Activated CD8-positive, alpha-beta memory T cell treated with anti-CD3 and anti-CD28 coated beads, Interleukin-2, amount 50 U/mL, for 4 hours (primary cell): ENCODE measurements around the gene RAB31.

Experiments used
- DNase-seq: peaks from one replicate; pipeline ENCODE4 v3.0.0-alpha.2; 2020

The RAB31 gene

DNA sequence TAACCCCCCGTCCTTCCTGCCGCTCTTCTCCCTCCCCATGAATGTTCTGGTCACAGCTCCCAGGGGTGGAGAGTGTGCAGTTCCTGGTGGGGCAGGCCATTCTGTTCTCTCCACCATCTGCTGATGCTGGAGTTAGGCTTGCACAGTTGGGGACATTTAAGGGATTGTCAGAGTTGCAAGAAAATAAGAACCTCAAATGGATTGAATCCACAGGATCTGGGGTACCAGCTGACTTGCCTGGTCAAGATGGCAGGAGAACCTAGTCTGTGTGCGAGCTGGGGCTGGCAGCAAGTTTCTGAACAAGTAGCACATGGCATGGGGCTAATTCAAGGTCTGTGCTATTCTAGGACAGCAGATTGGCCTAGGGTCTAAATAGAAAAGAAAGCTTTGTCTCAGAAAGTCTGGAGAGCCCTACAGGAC, 116.9 kb downstream of the RAB31 start:
- no peak for DNase-seq

DNA sequence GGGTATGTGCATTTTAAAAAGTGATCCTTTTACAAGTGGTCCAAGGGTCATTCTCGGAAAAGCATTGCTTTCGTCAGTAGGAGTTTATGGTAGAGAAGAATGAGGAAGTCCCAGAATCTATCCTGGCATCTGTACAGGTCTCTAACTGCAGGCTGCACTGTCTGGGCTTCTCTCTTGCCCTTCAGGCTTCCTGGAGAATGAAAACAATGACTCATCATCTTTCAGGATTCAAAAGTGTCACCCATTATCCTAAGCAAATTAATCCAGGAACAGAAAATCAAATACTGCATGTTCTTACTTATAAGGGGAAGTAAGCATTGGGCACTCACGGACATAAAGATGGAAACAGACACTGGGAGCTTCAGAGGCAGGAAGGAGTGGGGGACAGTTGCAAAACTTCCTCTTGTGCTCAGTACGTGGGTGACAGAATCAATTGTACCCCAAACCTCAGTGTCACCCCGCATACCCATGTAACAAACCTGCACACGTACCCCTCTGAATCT, 117.5 kb downstream of the RAB31 start:
- no peak for DNase-seq

DNA sequence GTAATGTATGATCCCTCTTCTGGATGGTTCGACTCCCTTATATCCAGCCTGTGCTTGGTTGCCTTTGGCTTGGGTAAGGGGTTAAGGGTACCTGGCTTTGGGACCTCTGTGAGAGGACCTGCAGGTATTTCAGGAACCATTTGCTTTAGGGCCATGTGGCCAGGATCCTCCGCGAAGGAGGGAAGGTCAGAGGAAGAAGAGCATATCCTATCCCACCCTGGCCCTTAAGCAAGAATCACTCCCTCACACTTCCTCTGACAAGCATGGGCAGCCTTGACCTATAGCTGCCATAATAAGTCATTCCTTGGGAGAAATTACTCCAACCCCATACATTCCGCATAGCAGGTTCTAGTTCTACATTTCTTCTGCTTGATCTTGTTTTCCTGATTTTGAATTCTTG, 118.6 kb downstream of the RAB31 start:
- no peak for DNase-seq

DNA sequence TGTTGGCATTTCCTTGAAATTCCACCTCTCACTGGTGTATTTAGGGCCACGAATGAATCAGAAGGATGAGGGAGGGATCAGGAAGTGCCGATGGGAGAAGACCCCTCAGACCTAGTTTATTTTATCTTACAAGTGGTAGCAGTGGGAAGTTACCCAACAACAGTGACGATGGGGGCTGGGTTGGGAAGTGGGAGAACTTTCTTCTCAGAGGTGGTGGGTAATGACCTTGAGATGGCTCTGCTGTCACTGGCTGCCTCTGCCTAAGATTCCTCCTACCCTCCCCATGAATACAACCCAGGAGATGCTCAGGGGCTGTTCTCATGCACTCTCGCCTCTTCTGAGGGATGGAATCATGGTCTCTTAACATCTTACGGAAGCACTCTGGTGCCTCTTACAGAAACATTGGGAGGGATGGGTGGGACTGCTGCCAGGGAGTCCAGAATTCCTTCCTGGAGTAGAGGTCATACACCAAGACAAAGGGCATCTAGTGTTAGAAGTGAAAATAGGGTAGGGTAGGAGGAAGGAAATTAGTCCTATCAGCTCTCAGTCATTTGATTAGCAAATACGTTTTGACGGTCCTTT, 119.2 kb downstream of the RAB31 start:
- no peak for DNase-seq

DNA sequence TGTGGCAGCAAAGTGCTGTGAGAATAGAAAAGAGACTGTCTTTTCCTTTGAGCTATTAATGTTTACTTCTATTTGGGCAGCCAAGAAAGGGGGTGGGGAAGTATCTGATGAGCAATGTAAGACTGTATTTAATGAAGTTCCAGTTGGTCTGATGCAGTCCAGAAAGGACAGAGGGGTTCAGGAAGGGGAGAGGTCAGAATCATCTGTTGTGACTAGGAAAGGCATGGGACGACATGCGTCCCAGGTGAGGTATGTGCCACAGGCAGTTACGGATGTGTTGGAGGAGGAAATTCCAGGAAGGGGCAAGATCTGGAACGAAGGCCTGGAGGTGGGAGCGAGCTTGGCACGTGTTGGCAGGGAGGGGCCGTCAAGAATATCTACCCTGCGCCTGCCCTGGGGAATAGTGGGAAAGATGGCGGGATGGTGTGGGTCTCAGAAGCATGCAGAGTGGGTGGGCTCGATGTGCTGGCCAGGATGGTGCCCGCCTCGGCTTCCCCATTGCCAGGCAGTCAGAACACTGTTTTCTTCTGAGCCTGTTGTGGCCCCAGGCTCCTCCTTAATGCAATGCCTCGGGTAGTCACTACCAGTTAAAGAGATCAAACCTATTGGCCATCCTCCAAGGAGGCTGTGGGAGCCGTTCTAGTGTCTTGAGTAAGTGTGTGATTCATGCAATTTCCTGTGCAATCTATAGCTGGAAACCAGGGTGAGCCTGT, 119.8 kb downstream of the RAB31 start:
- DNase-seq, result no peak

DNA sequence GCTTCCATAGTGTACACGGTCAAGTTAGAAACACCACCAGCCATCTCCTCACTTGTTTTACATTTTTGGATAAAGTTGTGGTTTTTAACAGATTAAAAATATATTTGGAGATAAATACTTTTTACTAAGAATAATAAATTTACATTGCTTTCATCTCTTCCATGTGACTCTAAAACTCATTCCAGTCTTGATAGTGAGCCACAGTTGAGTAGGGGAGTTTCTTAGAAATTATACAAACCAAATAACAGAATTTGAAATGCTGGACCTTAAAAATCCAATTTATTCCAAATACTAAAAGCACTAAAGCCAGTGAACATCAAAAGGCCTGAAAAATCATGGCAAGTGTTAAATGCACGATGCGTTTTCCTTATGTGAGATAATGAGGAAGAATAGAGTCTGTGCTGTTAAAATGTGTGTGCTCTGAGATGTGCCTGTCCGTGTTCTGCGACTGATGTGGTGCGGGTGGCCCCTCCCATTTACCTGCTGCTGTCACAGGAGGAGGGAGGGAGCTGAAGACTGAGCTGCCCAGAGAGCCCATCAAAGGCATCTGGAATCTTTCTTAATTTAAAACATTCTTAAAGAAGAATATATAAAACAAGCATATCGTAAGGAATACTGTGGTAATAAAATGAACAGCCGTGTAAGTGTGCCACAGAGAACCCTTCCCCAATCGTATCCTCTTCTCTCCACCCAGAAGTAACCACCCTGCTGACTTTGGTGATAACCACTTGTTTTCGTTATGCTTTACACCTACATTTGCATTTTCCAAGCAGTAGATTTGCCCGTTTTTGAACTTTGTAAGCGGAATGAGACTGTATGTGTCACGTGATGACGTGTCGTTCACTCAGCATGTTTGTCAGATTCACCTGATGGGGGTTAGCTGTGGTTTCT, 120.7 kb downstream of the RAB31 start:
- DNase-seq, result no peak

DNA sequence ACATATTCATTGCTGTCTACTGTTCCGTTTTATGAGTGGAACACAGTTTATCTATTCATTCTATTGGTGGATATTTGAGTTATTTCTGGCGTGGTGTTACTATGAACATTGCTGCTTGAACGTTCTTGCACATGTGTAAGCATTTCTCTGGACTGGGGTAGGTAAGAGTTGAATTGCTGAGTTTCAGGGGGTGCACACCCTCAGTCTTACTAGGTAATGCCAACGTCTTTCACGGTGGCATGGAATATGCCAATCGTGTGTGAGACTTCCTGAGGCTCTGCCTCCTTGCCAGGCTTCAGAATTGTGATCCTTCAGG, 121.3 kb downstream of the RAB31 start:
- DNase-seq, result no peak

DNA sequence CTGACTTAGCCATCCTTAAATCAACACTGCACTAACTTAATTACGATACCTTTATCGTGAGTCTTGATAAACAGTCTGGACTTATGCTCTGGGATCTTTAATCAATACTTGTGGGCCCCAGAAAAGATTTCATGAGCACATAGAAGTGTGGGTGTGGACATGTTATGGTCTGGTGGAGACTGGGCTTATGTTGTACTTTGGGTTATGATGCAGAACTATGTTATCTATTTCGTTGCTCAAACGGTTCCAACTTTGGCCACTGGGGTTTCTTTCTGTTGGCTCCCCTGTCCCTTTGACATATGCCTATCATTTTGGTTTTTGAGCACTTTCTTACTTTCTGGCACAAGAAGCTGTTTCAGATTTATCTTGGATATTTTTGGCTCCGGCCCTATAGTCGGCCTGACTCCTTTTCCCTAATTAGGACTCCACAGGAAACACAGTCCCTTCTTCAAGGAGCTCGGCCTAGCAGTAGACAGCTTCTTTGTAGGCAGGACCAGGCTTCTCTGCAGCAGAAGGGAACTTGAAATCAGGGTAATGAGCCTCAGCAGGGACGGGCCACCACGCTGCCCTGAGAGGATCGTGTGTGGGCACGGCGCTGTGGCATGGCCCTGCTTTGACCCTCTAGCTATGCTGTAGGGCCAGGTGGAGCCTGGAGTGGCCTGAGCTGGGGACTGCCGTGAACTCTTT, 123.1 kb downstream of the RAB31 start:
- no peak for DNase-seq

DNA sequence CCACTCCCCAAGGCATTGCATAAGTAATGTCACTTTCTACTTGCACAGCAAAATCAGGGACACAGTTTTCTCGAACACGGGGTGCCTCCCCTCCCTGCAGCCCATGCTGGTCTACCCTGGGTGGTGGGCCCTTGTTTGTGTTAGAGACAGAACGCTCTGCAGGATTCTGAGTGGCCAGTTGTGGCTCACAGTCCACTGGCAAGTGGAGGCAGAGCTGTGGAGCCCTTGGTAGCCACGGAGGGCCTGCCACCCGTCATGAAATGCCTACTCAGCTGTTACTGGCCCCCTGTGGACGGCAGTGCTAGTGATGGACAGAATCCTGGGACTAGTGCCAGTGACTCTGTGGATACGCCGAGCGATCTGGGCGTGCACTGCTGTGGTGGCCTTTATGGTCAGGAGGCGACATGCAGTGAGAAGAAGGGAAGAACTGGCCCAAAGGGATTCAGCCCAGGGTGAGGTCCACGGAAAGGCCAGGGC, 123.7 kb downstream of the RAB31 start:
- DNase-seq, result no peak

DNA sequence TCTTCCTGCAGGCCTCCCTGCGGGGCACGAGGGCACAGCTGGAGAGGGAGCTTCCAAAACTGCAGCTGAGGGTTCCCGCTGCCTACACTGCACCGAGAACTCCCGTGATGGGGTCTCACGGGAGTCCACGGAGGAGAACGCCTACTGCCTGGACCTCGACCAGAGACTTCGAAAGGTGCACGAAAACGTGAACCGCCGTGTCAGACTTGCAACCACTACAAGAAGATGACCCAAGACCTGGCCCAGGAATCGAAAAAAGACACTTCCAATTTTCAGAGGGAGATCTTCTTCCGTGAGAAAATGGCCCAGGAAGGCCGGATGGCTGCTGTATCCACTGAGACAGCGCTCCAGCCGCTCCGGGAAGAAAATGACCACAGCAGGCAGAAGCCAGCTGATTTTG, 124.8 kb downstream of the RAB31 start:
- DNase-seq, result no peak

DNA sequence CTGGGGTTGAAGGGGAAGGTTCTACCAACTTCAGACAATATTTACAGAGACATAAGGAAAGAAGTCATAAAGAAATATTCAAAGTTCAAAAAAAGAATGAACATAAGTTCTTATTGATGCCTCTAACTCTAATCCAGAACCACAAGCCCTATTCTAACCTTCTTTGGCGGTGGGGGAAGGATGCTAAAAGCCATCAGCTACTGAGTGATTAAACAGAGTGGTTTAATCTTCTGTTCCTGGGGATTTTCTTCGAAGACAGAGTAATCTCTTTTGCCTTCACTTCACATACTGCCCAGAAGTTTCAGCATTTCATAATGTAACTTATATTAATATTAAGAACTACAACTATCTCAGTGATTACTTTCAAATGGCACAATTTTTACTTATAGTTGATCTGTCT, 126.5 kb downstream of the RAB31 start:
- no peak for DNase-seq

DNA sequence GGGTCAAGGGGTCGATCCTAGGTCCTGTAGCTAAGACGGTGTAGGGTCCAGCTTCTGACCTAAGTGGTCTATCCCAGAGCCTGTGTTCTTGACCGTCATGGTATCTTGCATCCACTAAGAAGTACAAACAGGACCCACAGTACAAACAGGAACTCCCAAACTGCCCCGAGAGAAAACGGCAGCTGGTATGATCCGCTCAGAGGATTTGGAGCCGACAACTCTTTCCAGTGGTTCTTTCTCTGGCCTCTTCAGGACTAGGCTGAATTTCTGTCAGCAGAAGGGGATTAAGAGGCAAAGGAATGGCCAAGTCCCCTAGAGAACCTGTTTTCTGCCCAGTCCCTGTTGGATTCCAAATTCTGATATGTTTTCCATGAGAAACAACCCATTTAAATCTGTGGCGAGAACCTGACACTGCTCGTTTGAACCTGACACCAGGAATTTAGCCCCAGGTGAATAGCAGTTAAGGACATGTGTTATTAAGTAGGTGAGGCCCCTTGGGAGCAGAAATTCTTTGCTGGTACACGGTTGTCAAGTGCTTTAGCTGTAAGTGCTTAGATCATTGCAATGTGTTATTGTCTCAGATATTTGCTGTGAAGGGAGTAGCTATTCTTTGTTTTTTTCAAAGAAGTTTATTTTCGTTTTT, 127.1 kb downstream of the RAB31 start:
- no peak for DNase-seq

DNA sequence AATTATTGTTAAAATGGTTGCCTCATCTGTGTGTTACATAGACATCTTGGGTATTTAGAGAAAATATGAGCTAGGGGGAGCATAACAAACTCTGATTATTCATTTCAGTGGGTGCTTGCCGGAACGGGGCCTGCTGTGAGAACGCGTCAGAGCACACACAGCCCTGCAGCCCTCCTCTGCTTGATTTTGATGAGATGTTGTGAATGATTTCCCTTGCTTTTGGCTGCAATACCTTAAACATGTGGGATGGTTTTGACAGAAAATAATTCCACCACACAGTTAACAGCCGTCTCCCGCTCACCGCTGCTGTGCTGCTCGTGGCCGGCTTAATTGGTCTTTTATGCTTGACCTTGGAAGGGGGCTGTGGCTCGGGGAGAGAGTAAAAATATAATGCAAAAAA, 127.7 kb downstream of the RAB31 start:
- DNase-seq, result no peak

DNA sequence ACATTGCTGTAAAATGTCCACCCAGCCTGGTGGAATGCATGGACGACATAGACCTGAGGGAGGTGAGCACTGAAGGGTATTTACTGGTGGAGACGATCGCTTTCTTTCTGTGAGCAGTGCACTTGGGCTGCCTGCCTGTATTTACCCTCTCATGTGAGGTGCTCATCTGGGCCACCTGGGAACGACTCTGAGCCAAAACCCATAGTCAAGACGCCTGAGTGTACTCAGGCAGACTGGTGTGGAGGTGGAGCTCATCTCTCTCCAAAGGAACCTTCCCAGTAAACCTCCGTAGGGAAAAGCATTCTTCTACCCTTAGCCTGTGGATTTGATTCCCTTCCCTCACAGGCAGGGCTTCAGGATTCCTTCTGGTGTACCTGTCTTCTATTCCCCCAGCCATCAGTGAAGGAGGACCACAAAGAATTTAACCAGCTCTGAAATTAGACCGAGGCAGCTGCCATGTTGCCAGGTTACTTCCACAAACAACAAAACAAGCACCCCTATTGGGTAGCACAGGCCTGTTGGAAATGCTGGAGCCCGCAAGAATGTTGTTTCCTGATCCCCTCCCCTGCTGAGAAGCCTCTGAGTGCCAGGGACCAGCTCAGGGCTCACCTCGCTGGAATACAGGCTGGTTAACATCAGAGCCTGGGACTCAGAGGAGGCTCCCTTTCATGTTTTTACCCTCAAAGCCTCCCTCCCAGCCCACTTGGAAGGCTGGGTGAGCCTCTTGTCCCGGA, 130.2 kb downstream of the RAB31 start:
- no peak for DNase-seq

DNA sequence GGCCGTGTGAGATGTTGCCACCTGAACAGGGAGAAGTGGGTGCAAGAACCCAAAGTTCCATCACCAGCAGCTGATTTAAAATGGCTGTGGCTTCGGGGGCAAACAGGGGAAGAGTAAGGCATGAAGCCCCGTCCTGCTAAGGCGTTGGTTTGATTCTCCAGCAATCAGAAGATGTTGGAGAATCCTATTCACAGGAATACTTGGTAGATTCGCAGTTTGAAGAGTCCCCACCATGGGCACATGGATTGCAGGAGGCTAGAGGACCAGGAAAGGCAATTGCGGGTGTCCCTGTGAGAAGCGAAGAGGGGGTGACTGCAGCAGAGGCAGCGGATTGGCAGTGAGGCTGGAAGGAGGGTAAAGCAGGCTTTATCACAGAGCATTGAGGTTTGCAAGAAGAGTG, 131.1 kb downstream of the RAB31 start:
- no peak for DNase-seq

DNA sequence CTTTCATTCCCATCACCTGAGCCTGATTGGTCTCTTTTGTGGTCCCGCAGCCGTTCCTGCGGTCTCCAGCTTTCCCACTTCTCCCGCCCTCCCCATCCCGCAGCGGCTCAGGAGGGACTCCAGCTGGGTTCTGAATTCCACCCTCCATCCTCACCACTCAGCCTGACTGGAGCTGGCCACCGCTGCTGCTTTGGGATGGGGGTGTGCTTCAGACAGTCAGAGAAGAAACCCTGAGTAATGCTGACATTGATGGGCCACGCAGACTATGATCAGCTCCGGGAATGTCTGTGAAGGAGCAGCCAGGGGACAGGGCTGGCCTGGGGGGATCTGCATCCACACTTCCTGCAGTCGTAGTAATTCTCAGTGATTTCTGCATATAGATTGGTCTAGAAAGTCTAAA, 131.8 kb downstream of the RAB31 start:
- no peak for DNase-seq

DNA sequence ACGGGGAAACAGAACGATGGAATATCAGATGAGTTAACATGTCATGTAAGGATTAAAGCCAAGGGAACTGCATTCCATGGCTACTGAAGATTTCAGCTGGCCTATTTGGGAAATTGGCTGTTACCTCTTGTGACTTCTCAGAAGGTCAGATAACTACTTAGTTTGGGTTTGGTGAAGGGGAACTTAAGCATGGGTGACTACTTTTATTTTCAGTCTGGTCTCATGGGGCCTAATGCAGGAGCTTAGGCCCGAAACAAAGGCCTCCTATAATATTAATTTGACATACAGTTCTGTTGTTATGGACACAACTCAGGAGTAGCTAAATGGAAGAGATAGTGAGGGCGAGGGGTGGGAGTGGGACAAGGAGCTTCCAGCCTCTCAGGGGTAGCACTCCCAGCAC, 133.7 kb downstream of the RAB31 start:
- DNase-seq, result no peak

DNA sequence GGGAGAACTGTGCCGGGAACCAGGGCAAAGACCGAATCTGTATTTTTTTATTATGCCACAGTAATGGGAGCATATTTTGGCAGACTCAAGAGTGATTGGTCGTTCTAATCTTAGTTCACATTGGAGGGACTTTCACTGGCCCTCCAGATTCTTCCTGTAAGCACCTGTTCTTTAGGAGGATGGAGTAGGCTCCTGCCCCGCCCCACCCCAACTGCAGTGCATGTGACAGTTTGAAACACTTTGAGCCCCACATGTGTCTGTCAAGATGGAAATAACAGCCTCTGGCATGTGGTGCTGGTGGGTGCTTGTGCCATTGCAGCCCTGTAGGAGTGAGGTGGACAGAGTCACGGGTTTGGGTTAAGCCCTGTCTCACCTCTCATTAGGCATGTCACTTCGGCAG, 134.3 kb downstream of the RAB31 start:
- DNase-seq, result no peak

DNA sequence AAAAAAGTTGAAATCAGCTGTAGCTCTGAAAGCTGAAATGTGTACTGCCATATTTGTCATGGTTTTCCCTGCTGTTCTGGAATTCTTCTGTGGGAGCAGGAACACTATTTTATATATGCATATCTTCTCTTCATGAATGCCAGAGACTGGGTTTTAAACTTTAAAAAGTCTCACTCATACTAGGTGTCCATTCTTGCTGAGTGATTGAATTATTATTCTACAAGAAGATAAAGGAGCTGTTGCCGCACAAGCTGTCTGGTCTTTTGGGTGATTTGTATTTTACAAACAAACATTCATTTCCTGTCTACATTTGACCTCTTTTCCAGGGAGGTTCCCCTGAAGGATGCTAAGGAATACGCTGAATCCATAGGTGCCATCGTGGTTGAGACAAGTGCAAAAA, 137.2 kb downstream of the RAB31 start:
- DNase-seq, result no peak

DNA sequence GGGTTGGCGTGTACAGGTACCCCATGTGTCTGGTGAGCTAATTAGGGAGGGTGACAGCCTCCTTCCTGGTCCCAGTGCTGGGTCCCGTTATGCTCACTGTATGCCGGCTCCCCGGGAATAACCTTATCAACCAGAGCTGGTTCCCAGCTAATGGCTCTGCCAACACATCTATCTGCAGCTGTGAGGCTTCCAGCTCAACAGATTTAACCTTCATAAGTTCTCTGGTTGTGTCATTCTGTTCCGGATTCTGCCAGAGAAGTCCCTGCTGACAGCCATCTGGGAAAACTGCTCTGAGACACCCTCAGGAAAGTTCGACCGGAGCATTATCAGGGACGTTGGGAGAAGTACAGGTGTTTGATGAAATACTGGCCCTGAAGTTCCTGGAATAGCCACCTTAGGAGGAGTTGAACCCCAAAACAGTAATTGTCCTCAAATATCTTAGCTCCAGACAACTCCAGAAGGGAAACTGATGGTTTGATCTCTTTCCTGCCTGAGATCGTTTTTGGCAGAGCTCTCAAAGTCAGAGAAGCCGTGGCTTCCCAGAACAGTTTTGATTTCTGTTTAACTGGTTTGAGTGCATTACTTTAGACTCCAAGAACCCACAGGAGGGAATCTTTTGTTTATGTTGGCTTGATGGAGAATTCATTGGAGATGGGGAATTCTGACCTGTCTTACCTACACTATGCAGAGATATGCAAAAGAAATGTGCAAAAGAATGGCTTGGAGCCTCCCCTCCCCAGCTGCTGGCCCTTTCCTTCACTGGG, 138.2 kb downstream of the RAB31 start:
- no peak for DNase-seq

DNA sequence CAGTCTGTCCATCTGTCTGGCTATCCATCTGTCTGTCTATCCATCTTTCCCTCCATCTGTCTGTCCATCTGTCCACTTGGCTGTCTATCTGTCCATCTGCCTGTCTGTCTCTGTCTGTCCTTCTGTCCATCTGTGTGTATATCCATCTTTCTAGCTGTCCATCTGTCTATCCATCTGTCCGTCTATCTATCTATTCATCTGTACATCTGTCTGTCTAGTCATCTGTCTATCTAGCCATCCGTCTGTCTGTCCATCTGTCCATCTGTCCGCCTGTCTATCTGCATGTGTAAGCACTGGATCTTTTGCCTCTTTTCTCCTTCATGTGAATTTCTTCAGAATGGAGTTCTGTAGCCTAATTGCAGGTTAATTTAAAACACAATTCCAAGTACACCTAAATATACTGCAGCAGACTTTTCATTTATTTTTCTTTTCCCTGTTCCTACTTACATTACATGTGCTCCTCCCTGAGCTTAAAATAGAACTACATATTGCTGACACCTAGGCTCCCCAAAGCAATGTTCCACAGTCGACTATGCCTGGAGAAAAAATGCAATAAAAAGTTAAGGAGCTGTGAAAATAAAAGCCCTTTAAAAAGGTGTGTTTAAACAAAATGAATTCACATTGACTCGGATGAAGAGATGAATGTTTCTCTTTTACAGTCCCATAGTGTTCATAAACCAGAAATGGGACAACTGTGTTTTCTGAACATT, 140.2 kb downstream of the RAB31 start:
- DNase-seq, result no peak
